ENCODE measurements around the gene GPR146. TPM values are rescaled to one million over a fixed set of nuclear protein-coding genes. Genes with fewer than 3 reads are reported as not detected.
A peak's percentile ranks its signal among the peaks of the same experiment; 100 is the strongest.

Gene GPR146
- total RNA-seq, 1 donor from 2014 or later = 1.7 TPM

GRCh38 chr7:1087952-1088920 is 43.9 kb downstream of the GPR146 start, which contains the start of gene GPER1:
Gene GPER1, plus strand, starts transcription at chr7:1088113. Its CDS starts 3,616 bp downstream, at chr7:1091729.
- Mint-ChIP-seq H3K36me3 (ENCODE audit: low read depth, unreplicated experiment) (peaks cover 14% of the 10 kb centered on the region), H3K27me3 (ENCODE audit: low read depth, unreplicated experiment) (no peaks in the 10 kb centered on the region), H3K4me3 (ENCODE audit: unreplicated experiment) (peak within 1 kb of the TSS; percentile 90), H3K9me3 (ENCODE audit: unreplicated experiment) (no peaks in the 10 kb centered on the region), H3K27ac (ENCODE audit: unreplicated experiment) (peak within 1 kb of the TSS; percentile 99), H3K4me1 (ENCODE audit: low read depth, unreplicated experiment) (peaks cover 40% of the 10 kb centered on the region)
- peak within 1 kb of the TSS; percentile 73 for H2AFZ ChIP-seq (ENCODE audit: low read depth, low read length)
- H3K9ac ChIP-seq (ENCODE audit: low read length) = peak within 1 kb of the TSS; percentile 78
- peak within 1 kb of the TSS; percentile 87 for H3K4me2 ChIP-seq (ENCODE audit: low read length)
- DNase-seq (ENCODE audit: low read depth) (no peak), FAIRE-seq (peak; percentile 9)
- no peaks in the 10 kb centered on the region for H3K36me3 ChIP-seq (ENCODE audit: insufficient read depth, low read length)
- H3K27me3 ChIP-seq (ENCODE audit: insufficient read depth, low read length) = no peaks in the 10 kb centered on the region
- peaks cover 47% of the 10 kb centered on the region for H3K4me1 ChIP-seq (ENCODE audit: insufficient read depth, low read length)
- H3K9me3 ChIP-seq (ENCODE audit: insufficient read depth, low read depth, low read length) = no peaks in the 10 kb centered on the region
- peaks cover 75% of the 10 kb centered on the region for H4K20me1 ChIP-seq (ENCODE audit: insufficient read depth, low read length)
- TF ChIP-seq EZH2 (IDR thresholded peaks at IDR 0.05; ENCODE audit: insufficient read depth, low read length) (no peak), CTCF (IDR thresholded peaks at IDR 0.05; ENCODE audit: insufficient read depth, low read depth, low read length) (no peak)
- peaks cover 2% of the 10 kb centered on the region for H3K79me2 ChIP-seq (ENCODE audit: insufficient read depth, low read length)
- H3K27ac ChIP-seq (ENCODE audit: low read depth, low read length) = peak within 1 kb of the TSS; percentile 70
- H3K4me3 ChIP-seq (ENCODE audit: insufficient read depth, low read depth, low read length) = peak within 1 kb of the TSS; percentile 52

- no peak overlapping the region for H3K9ac ChIP-seq (ENCODE audit: low read length)
- Mint-ChIP-seq H3K36me3 (ENCODE audit: low read depth, unreplicated experiment) (peaks cover 16% of the 10 kb centered on the region), H3K4me1 (ENCODE audit: low read depth, unreplicated experiment) (peaks cover 42% of the 10 kb centered on the region), H3K27ac (ENCODE audit: unreplicated experiment) (no peak overlapping the region), H3K9me3 (ENCODE audit: unreplicated experiment) (no peaks in the 10 kb centered on the region), H3K4me3 (ENCODE audit: unreplicated experiment) (no peak overlapping the region), H3K27me3 (ENCODE audit: low read depth, unreplicated experiment) (no peaks in the 10 kb centered on the region)
- H3K9me3 ChIP-seq (ENCODE audit: insufficient read depth, low read depth, low read length) = no peaks in the 10 kb centered on the region
- peaks cover 44% of the 10 kb centered on the region for H3K4me1 ChIP-seq (ENCODE audit: insufficient read depth, low read length)
- no peak overlapping the region for H3K4me3 ChIP-seq (ENCODE audit: insufficient read depth, low read depth, low read length)
- H3K36me3 ChIP-seq (ENCODE audit: insufficient read depth, low read length) = no peaks in the 10 kb centered on the region
- peaks cover 3% of the 10 kb centered on the region for H3K79me2 ChIP-seq (ENCODE audit: insufficient read depth, low read length)
- TF ChIP-seq EZH2 (IDR thresholded peaks at IDR 0.05; ENCODE audit: insufficient read depth, low read length) (no peak), CTCF (IDR thresholded peaks at IDR 0.05; ENCODE audit: insufficient read depth, low read depth, low read length) (no peak)
- no peak overlapping the region for H3K27ac ChIP-seq (ENCODE audit: low read depth, low read length)
- no peak overlapping the region for H2AFZ ChIP-seq (ENCODE audit: low read depth, low read length)
- no peak overlapping the region for H3K4me2 ChIP-seq (ENCODE audit: low read length)
- DNase-seq (ENCODE audit: low read depth) (no peak), FAIRE-seq (no peak)
- H4K20me1 ChIP-seq (ENCODE audit: insufficient read depth, low read length) = peaks cover 77% of the 10 kb centered on the region
- no peaks in the 10 kb centered on the region for H3K27me3 ChIP-seq (ENCODE audit: insufficient read depth, low read length)
Observed at GRCh38 chr7:1090236-1090635, 45.9 kb downstream of the GPR146 start.

Data from astrocyte (in vitro differentiated cells and primary cell).